ENCODE data around the gene CAMTA1. TPM values are rescaled to one million over a fixed set of nuclear protein-coding genes. Genes with fewer than 3 reads are reported as not detected.
A peak's percentile ranks its signal among the peaks of the same experiment; 100 is the strongest.

Gene CAMTA1
- total and polyA plus RNA-seq, 12 donors = 123 to 265 (median 142) TPM

- peaks cover 0 to 22% (median 8%) of the 10 kb centered on the region in 7 donors for H3K27me3 ChIP-seq
- H3K36me3 ChIP-seq = no peaks in the 10 kb centered on the region
- H3K27ac ChIP-seq = no peak overlapping the region
- H3K4me3 ChIP-seq = no peak overlapping the region
- intact Hi-C loops (cut with DNase I) = loop anchor here in 9 of 10 donors (2.0 to 10.0 kb wide), 9 partner anchors 114 to 486 kb away; no protein-coding TSS in a partner anchor
- TF ChIP-seq, protein P1, sequence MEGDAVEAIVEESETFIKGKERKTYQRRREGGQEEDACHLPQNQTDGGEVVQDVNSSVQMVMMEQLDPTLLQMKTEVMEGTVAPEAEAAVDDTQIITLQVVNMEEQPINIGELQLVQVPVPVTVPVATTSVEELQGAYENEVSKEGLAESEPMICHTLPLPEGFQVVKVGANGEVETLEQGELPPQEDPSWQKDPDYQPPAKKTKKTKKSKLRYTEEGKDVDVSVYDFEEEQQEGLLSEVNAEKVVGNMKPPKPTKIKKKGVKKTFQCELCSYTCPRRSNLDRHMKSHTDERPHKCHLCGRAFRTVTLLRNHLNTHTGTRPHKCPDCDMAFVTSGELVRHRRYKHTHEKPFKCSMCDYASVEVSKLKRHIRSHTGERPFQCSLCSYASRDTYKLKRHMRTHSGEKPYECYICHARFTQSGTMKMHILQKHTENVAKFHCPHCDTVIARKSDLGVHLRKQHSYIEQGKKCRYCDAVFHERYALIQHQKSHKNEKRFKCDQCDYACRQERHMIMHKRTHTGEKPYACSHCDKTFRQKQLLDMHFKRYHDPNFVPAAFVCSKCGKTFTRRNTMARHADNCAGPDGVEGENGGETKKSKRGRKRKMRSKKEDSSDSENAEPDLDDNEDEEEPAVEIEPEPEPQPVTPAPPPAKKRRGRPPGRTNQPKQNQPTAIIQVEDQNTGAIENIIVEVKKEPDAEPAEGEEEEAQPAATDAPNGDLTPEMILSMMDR (IDR thresholded peaks at IDR 0.05) = no peak
- WGBS, 2 donors = 85 to 90% methylated on average over 7 of the region's 7 CpGs
- no peak for DNase-seq
- no peaks in the 10 kb centered on the region for H3K9me3 ChIP-seq
- no peak for ATAC-seq
- no peaks in the 10 kb centered on the region for H3K4me1 ChIP-seq
Observed at GRCh38 chr1:7208647-7209180, 423.5 kb downstream of the CAMTA1 start.

GRCh38 chr1:7209336-7209735 lies 424.1 kb downstream of the CAMTA1 start:
- 24 to 39% methylated on average over 3 of the region's 3 CpGs for WGBS, 2 donors

GRCh38 chr1:7218210-7218832 lies 433.1 kb downstream of the CAMTA1 start:
- DNase-seq = no peak
- 26 to 30% methylated on average over 9 of the region's 9 CpGs for WGBS, 2 donors
- intact Hi-C loops (cut with DNase I) = loop anchor here in 6 of 10 donors (5.0 to 10.0 kb wide), 3 partner anchors 494 to 501 kb away; no protein-coding TSS in a partner anchor

More at GRCh38 chr1:7209336-7209735, 424.1 kb downstream of the CAMTA1 start:
- no peaks in the 10 kb centered on the region for H3K36me3 ChIP-seq
- H3K27ac ChIP-seq = no peak overlapping the region
- H3K9me3 ChIP-seq = no peaks in the 10 kb centered on the region
- H3K27me3 ChIP-seq = peaks cover 0 to 22% (median 8%) of the 10 kb centered on the region in 7 donors
- no peak for DNase-seq
- TF ChIP-seq, protein P1 (IDR thresholded peaks at IDR 0.05) = no peak
- ATAC-seq = no peak
- intact Hi-C loops (cut with DNase I) = loop anchor here in 9 of 10 donors (2.0 to 10.0 kb wide), 9 partner anchors 115 to 487 kb away; no protein-coding TSS in a partner anchor
- H3K4me1 ChIP-seq = no peaks in the 10 kb centered on the region
- no peak overlapping the region for H3K4me3 ChIP-seq

GRCh38 chr1:7219031-7219430 lies 433.8 kb downstream of the CAMTA1 start:
- ATAC-seq (no peak), DNase-seq (no peak)
- Histone ChIP-seq H3K27me3 (peaks cover 0 to 18% (median 0%) of the 10 kb centered on the region in 7 donors), H3K36me3 (no peaks in the 10 kb centered on the region), H3K9me3 (peaks cover 0 to 6% (median 0%) of the 10 kb centered on the region in 11 donors), H3K27ac (no peak overlapping the region), H3K4me1 (no peaks in the 10 kb centered on the region), H3K4me3 (no peak overlapping the region)
- intact Hi-C loops (cut with DNase I) = loop anchor here in 6 of 10 donors (5.0 to 10.0 kb wide), 3 partner anchors 494 to 502 kb away; no protein-coding TSS in a partner anchor
- WGBS, 2 donors = 89 to 90% methylated on average over 10 of the region's 10 CpGs
- TF ChIP-seq, protein P1 (IDR thresholded peaks at IDR 0.05) = no peak

More at GRCh38 chr1:7218210-7218832, 433.1 kb downstream of the CAMTA1 start:
- H3K4me3 ChIP-seq = no peak overlapping the region
- peaks cover 0 to 18% (median 0%) of the 10 kb centered on the region in 7 donors for H3K27me3 ChIP-seq
- TF ChIP-seq, protein P1 (IDR thresholded peaks at IDR 0.05) = peak; percentile 31 to 69 (median 62)
- H3K27ac ChIP-seq = no peak overlapping the region
- peaks cover 0 to 6% (median 0%) of the 10 kb centered on the region in 11 donors for H3K9me3 ChIP-seq
- no peaks in the 10 kb centered on the region for H3K36me3 ChIP-seq
- no peaks in the 10 kb centered on the region for H3K4me1 ChIP-seq
- no peak for ATAC-seq
